SK-N-SH treated with all-trans-retinoic acid at 6 μM for 48 hours (cell line): ENCODE data around the gene AUNIP.

ENCODE experiments used
- BACH2 ChIP-seq: fragments of 250-450 bp; sonication (Bioruptor Pico); IDR thresholded peaks from 2 replicates; pipeline ENCODE4 v1.9.0; 2021; ENCODE audit warnings: mild to moderate bottlenecking, borderline replicate concordance
- ESRRG ChIP-seq: fragments of 250-450 bp; sonication (Bioruptor Pico); IDR thresholded peaks from 2 replicates; pipeline ENCODE4 v1.6.1; 2021; ENCODE audit warnings: mild to moderate bottlenecking
- OSR1 ChIP-seq: fragments of 250-450 bp; sonication (Bioruptor Pico); IDR thresholded peaks from 2 replicates; pipeline ENCODE4 v1.8.0; 2022; ENCODE audit warnings: moderate library complexity, mild to moderate bottlenecking, inconsistent platforms
- PATZ1 ChIP-seq: fragments of 250-450 bp; sonication (Bioruptor Pico); IDR thresholded peaks from 2 replicates; pipeline ENCODE4 v1.8.0; 2020; ENCODE audit warnings: mild to moderate bottlenecking, moderate library complexity, borderline replicate concordance
- PPARA ChIP-seq: fragments of 250-450 bp; sonication (Bioruptor Pico); IDR thresholded peaks from 2 replicates; pipeline ENCODE4 v1.5.0; 2020; ENCODE audit warnings: mild to moderate bottlenecking, borderline replicate concordance
- RARB ChIP-seq: fragments of 250-450 bp; sonication (Bioruptor Pico); IDR thresholded peaks from 2 replicates; pipeline ENCODE4 v1.8.0; 2021; ENCODE audit warnings: mild to moderate bottlenecking, moderate library complexity
- SNAI2 ChIP-seq: fragments of 250-450 bp; sonication (Bioruptor Pico); IDR thresholded peaks from 2 replicates; pipeline ENCODE4 v1.5.0; 2020; ENCODE audit warnings: mild to moderate bottlenecking, moderate library complexity
- TOX ChIP-seq: fragments of 250-450 bp; sonication (Bioruptor Pico); IDR thresholded peaks from 2 replicates; pipeline ENCODE4 v1.8.0; 2021; ENCODE audit warnings: mild to moderate bottlenecking, moderate library complexity, borderline replicate concordance
- ZC3H10 ChIP-seq: fragments of 250-450 bp; sonication (Bioruptor Pico); IDR thresholded peaks from 2 replicates; pipeline ENCODE4 v1.5.1; 2021; ENCODE audit warnings: mild to moderate bottlenecking, moderate library complexity
- ZFP3 ChIP-seq: fragments of 250-450 bp; sonication (Bioruptor Pico); IDR thresholded peaks from 2 replicates; pipeline ENCODE4 v1.5.0; 2020; ENCODE audit warnings: mild to moderate bottlenecking, moderate library complexity
- ZFP30 ChIP-seq: fragments of 450-650 bp; formaldehyde crosslinking; IDR thresholded peaks from 2 replicates; pipeline ENCODE4 v1.5.0; 2022; ENCODE audit warnings: mild to moderate bottlenecking, moderate library complexity
- ZNF70 ChIP-seq: fragments of 450-650 bp; formaldehyde crosslinking; IDR thresholded peaks from 2 replicates; pipeline ENCODE4 v1.5.0; 2020; ENCODE audit warnings: mild to moderate bottlenecking, moderate library complexity

GRCh38 chr1:25809929-25810328 is 49.3 kb downstream of the AUNIP start:
- TF ChIP-seq OSR1 (CRISPR knock-in tag) = no peak
- TF ChIP-seq ZNF70 = peak; percentile 68
- no peak for TF ChIP-seq RARB (CRISPR knock-in tag)
- no peak for TF ChIP-seq ZFP30
- no peak for TF ChIP-seq PATZ1 (CRISPR knock-in tag)
- no peak for TF ChIP-seq ESRRG (CRISPR knock-in tag)
- TF ChIP-seq ZFP3 = no peak
- no peak for TF ChIP-seq ZC3H10 (CRISPR knock-in tag)
- no peak for TF ChIP-seq PPARA
- TF ChIP-seq BACH2 (CRISPR knock-in tag) = no peak
- TF ChIP-seq TOX (CRISPR knock-in tag) = no peak
- TF ChIP-seq SNAI2 = no peak
